Measurements from ENCODE around the gene TAS2R30.
"Not testable (repeated sequence)": the region's sequence is repeated elsewhere in the genome, so short reads cannot be mapped to it uniquely, and the experiment has no call there.

DNA sequence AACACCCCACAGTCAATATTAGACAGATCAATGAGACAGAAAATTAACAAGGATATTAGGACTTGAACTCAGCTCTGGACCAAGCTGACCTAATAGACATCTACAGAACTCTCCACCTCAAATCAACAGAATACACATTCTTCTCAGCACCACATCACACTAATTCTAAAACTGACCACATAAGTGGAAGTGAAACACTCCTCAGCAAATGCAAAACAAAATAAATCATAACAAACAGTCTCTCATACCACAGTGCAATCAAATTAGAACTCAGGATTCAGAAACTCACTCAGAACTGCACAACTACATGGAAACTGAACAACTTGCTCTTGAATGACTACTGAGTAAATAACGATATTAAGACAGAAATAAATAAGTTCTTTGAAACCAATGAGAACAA lies 23.2 kb downstream of the TAS2R30 start:
- TF ChIP-seq, protein P1, sequence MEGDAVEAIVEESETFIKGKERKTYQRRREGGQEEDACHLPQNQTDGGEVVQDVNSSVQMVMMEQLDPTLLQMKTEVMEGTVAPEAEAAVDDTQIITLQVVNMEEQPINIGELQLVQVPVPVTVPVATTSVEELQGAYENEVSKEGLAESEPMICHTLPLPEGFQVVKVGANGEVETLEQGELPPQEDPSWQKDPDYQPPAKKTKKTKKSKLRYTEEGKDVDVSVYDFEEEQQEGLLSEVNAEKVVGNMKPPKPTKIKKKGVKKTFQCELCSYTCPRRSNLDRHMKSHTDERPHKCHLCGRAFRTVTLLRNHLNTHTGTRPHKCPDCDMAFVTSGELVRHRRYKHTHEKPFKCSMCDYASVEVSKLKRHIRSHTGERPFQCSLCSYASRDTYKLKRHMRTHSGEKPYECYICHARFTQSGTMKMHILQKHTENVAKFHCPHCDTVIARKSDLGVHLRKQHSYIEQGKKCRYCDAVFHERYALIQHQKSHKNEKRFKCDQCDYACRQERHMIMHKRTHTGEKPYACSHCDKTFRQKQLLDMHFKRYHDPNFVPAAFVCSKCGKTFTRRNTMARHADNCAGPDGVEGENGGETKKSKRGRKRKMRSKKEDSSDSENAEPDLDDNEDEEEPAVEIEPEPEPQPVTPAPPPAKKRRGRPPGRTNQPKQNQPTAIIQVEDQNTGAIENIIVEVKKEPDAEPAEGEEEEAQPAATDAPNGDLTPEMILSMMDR (conservative IDR thresholded peaks at IDR 0.05 in 1 of 2, IDR thresholded peaks at IDR 0.05 in 1 of 2; ENCODE audit: extremely low read depth in 1 of 2, insufficient read depth in 1 of 2, low read depth in 1 of 2, low read length in 2 of 2), result not testable (repeated sequence)
- TF ChIP-seq EZH2 (IDR thresholded peaks at IDR 0.05; ENCODE audit: borderline replicate concordance, low read length), result not testable (repeated sequence)

All from mammary epithelial cell (primary cell).